Endothelial cell of umbilical vein (primary cell): ENCODE measurements around the gene CSMD2. TPM values are rescaled to one million over a fixed set of nuclear protein-coding genes. Genes with fewer than 3 reads are reported as not detected.

Experiments
- BruUV-seq: library from RNA; stranded (reverse); fragments of 400-500 nt; replicated peaks from 2 replicates; lab custom pipeline; 2021; lab: Mats Ljungman, UMichigan
- CTCF ChIA-PET: fragments of 300-600, 350-600 bp; sonication (Branson Sonifier 250); formaldehyde crosslinking; loops from one replicate; lab custom pipeline; 2021; ENCODE audit warnings: antibody characterized with exemption, inconsistent platforms; lab: Charles Lee
- POLR2A ChIA-PET: fragments of 300-600, 350-600 bp; sonication (Branson Sonifier 250); formaldehyde crosslinking; loops from one replicate; lab custom pipeline; 2021; ENCODE audit warnings: antibody characterized with exemption, inconsistent platforms; lab: Charles Lee
- DNase-seq: peaks from one replicate; pipeline ENCODE4 v3.0.0-alpha.2; 2011; ENCODE audit warnings: low read depth, low spot score
- FAIRE-seq: peaks from 2 replicates; lab custom pipeline; 2011; peaks lifted over from hg19 to GRCh38; lab: Jason Lieb, UNC
- H2AFZ ChIP-seq: 2 replicates; pipeline ENCODE4 v1.6.0; 2012; ENCODE audit warnings: low read depth, low read length, control low read depth, inconsistent platforms
- H3K27ac ChIP-seq: 2 replicates; pipeline ENCODE4 v1.5.1; 2011; ENCODE audit warnings: low read depth, mild to moderate bottlenecking, control low read depth, low read length, moderate library complexity; ENCODE audit not compliant: insufficient read depth
- H3K27me3 ChIP-seq, 2 experiments: 2 replicates each; pipeline versions ENCODE4 v1.6.0 to v1.6.1; 2011; ENCODE audit warnings: low read length in 2 of 2, mixed read lengths in 1 of 2; ENCODE audit not compliant: control insufficient read depth in 2 of 2, insufficient read depth in 2 of 2
- H3K36me3 ChIP-seq, 2 experiments: 2 replicates in 1 of 2; 3 replicates in 1 of 2; pipeline ENCODE4 v1.5.1; 2011; ENCODE audit warnings: low read length in 2 of 2, mild to moderate bottlenecking in 1 of 2, moderate library complexity in 1 of 2; ENCODE audit not compliant: control insufficient read depth in 2 of 2, insufficient read depth in 2 of 2; ENCODE audit errors: extremely low read depth in 1 of 2
- H3K4me1 ChIP-seq: 3 replicates; pipeline ENCODE4 v1.5.1; 2011; ENCODE audit warnings: mild to moderate bottlenecking, low read length; ENCODE audit not compliant: control insufficient read depth, insufficient read depth; ENCODE audit errors: extremely low read depth
- H3K4me2 ChIP-seq: 2 replicates; pipeline ENCODE4 v1.6.1; 2011; ENCODE audit warnings: low read length, control low read depth, mixed read lengths; ENCODE audit not compliant: insufficient read depth
- H3K4me3 ChIP-seq, 3 experiments: fragments of 200-600 bp in 1 of 3; sonication (generic), shearing (Covaris generic) in 1 of 3; replicated peaks in 1 of 3; 2 replicates each; pipeline ENCODE4 v1.5.1; 2011 to 2016; ENCODE audit warnings: control low read depth in 3 of 3, low read length in 3 of 3, mild to moderate bottlenecking in 2 of 3, inconsistent platforms in 1 of 3, low read depth in 1 of 3, moderate library complexity in 1 of 3; ENCODE audit not compliant: insufficient read depth in 1 of 3
- H3K79me2 ChIP-seq: 2 replicates; pipeline ENCODE4 v1.6.0; 2012; ENCODE audit warnings: low read length, inconsistent platforms; ENCODE audit not compliant: control insufficient read depth, insufficient read depth
- H3K9ac ChIP-seq: replicated peaks from 2 replicates; pipeline ENCODE3; 2011; ENCODE audit warnings: low read length, control low read depth; ENCODE audit not compliant: insufficient read depth; ENCODE audit errors: extremely low read depth
- H3K9me1 ChIP-seq: replicated peaks from 3 replicates; pipeline ENCODE4 v1.6.0; 2011; ENCODE audit warnings: mild to moderate bottlenecking, low read length; ENCODE audit not compliant: control insufficient read depth, insufficient read depth; ENCODE audit errors: extremely low read depth
- H3K9me3 ChIP-seq: replicated peaks from 2 replicates; pipeline ENCODE4 v1.5.1; 2012; ENCODE audit warnings: low read length, inconsistent platforms; ENCODE audit not compliant: control insufficient read depth, insufficient read depth
- H4K20me1 ChIP-seq: replicated peaks from 2 replicates; pipeline ENCODE3; 2011; ENCODE audit warnings: mild to moderate bottlenecking, low read length; ENCODE audit not compliant: control insufficient read depth, insufficient read depth; ENCODE audit errors: extremely low read depth
- CTCF ChIP-seq, 2 donors: IDR thresholded peaks; 1 replicate in 1 of 2; 2 replicates in 1 of 2; pipeline ENCODE4 v1.5.1; 2011; ENCODE audit warnings: low read length in 2 of 2, mild to moderate bottlenecking in 2 of 2, moderate library complexity in 2 of 2, control low read depth in 1 of 2, inconsistent platforms in 1 of 2, low read depth in 1 of 2; ENCODE audit not compliant: insufficient read depth in 1 of 2; ENCODE audit errors: extremely low read depth in 1 of 2
- EZH2 ChIP-seq: IDR thresholded peaks from 2 replicates; pipeline ENCODE4 v1.6.1; 2012; ENCODE audit warnings: borderline replicate concordance, low read depth, mild to moderate bottlenecking, moderate library complexity, low read length, inconsistent platforms; ENCODE audit not compliant: severe bottlenecking
- FOS ChIP-seq: IDR thresholded peaks from 2 replicates; pipeline ENCODE4 v1.6.1; 2011; ENCODE audit warnings: mild to moderate bottlenecking, low read length, moderate library complexity, borderline replicate concordance; ENCODE audit not compliant: insufficient read depth
- GATA2 ChIP-seq: IDR thresholded peaks from 2 replicates; pipeline ENCODE4 v1.7.0; 2011; ENCODE audit warnings: low read depth, mild to moderate bottlenecking, moderate library complexity, mixed read lengths, low read length; ENCODE audit not compliant: insufficient read length, insufficient read depth
- JUN ChIP-seq: IDR thresholded peaks from 2 replicates; pipeline ENCODE4 v1.6.1; 2011; ENCODE audit warnings: borderline replicate concordance, low read depth; ENCODE audit not compliant: insufficient read length, insufficient read depth
- MYC ChIP-seq: IDR thresholded peaks from one replicate; pipeline ENCODE4 v1.6.1; 2011; ENCODE audit warnings: mild to moderate bottlenecking, low read depth, low read length
- POLR2A ChIP-seq: IDR thresholded peaks from 2 replicates; pipeline ENCODE4 v1.6.1; 2012; ENCODE audit warnings: low read depth, mild to moderate bottlenecking, control low read depth, low read length
- POLR2AphosphoS5 ChIP-seq: IDR thresholded peaks from 2 replicates; pipeline ENCODE4 v1.6.1; 2012; ENCODE audit warnings: low read depth, mild to moderate bottlenecking, control low read depth, low read length, moderate library complexity; ENCODE audit not compliant: insufficient read depth
- dilution Hi-C: fragments of 300-500 bp; cut with MboI; formaldehyde crosslinking; loops from one replicate; pipeline ENCODE4 v1.15.0; 2019; ENCODE audit warnings: low sequenced_read_pairs; ENCODE audit not compliant: extremely low pct_ligation_motif_present
- intact Hi-C: fragments of 100-400 bp; cut with micrococcal nuclease; formaldehyde crosslinking; loops from one replicate; pipeline ENCODE4 v1.10.0; 2022
- polyA plus RNA-seq, 4 experiments: library from polyadenylated mRNA; depleted of rRNA in 3 of 4; stranded (reverse) in 3 of 4; unstranded in 1 of 4; fragments of >200 nt; gene quantifications; 2 replicates each; pipeline versions ENCODE4 v1.2.1 to v1.2.3, GENCODE V29; 2011 to 2012; ENCODE audit warnings: missing spikeins in 1 of 4
- total RNA-seq: library from RNA; stranded (reverse); gene quantifications from 2 replicates; pipeline ENCODE4 v1.2.3, GENCODE V29; 2021
- TF ChIP-seq, protein P1 (sequence below): IDR thresholded peaks from 2 replicates; pipeline ENCODE4 v1.6.1; 2011; ENCODE audit not compliant: insufficient read depth, insufficient read length

The CSMD2 gene
- total and polyA plus RNA-seq, 2 donors (not counting 3 experiments of a cell fraction or from before 2014, with no cell fraction given) = under 0.01 TPM; not detected in 1

- dilution Hi-C loops (no loop called here), intact Hi-C loops (no loop called here)
- no TSS peak for BruUV-seq
- ChIA-PET POLR2A (no interaction called here), CTCF (no interaction called here)
- TF ChIP-seq EZH2 (no peak), CTCF (IDR thresholded peaks at IDR 0.05; ENCODE audit: extremely low read depth in 1 of 2, insufficient read depth in 1 of 2, low read depth in 1 of 2, low read length in 2 of 2) (no peak), MYC (no peak), FOS (no peak), GATA2 (no peak), POLR2A (no peak), POLR2AphosphoS5 (no peak), JUN (no peak)
- TF ChIP-seq, protein P1, sequence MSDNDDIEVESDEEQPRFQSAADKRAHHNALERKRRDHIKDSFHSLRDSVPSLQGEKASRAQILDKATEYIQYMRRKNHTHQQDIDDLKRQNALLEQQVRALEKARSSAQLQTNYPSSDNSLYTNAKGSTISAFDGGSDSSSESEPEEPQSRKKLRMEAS = no peak
- FAIRE-seq (no peak), DNase-seq (no peak)
- Histone ChIP-seq H3K9me3 (peaks cover 3% of the 10 kb centered on the region), H3K4me2 (no peak overlapping the region), H3K9ac (no peak overlapping the region), H3K27ac (no peak overlapping the region), H3K4me1 (no peaks in the 10 kb centered on the region), H3K4me3 (no peak overlapping the region), H3K36me3 (no peaks in the 10 kb centered on the region), H2AFZ (no peak overlapping the region), H3K27me3 (no peaks in the 10 kb centered on the region), H3K9me1 (no peaks in the 10 kb centered on the region), H4K20me1 (no peaks in the 10 kb centered on the region), H3K79me2 (no peaks in the 10 kb centered on the region)
Measured at GRCh38 chr1:34029954-34030353, 135.1 kb downstream of the CSMD2 start.
